SK-N-MC (cell line): Measurements from ENCODE around the gene ATP13A3.

Experiments
- EZH2 ChIP-seq: fragments of 200-600 bp; sonication (generic); IDR thresholded peaks from one replicate; pipeline ENCODE4 v1.6.1; 2017; ENCODE audit warnings: antibody characterized with exemption
- POLR2AphosphoS5 ChIP-seq: IDR thresholded peaks from 2 replicates; pipeline ENCODE4 v1.6.1; 2012; ENCODE audit warnings: mild to moderate bottlenecking, low read depth, low read length, borderline replicate concordance

- no peak for TF ChIP-seq POLR2AphosphoS5
- TF ChIP-seq EZH2, result no peak
Observed at GRCh38 chr3:194387926-194388418, 98.8 kb downstream of the ATP13A3 start.
